Osteoblast (primary cell): ENCODE measurements around the gene CCNYL1. TPM values are rescaled to one million over a fixed set of nuclear protein-coding genes. Genes with fewer than 3 reads are reported as not detected.

Experiments
- DNase-seq: peaks from one replicate; pipeline ENCODE4 v3.0.0; 2011; ENCODE audit warnings: low spot score, mixed read lengths; ENCODE audit not compliant: insufficient read length; ENCODE audit errors: missing footprints
- H2AFZ ChIP-seq: 2 replicates; pipeline ENCODE4 v1.6.0; 2011; ENCODE audit warnings: mild to moderate bottlenecking, low read length
- H3K27ac ChIP-seq: 2 replicates; pipeline ENCODE4 v1.5.1; 2011; ENCODE audit warnings: mild to moderate bottlenecking, low read depth, low read length, moderate library complexity
- H3K27me3 ChIP-seq: 2 replicates; pipeline ENCODE4 v1.6.0; 2012; ENCODE audit warnings: mild to moderate bottlenecking, control low read depth, inconsistent platforms, low read length, moderate library complexity; ENCODE audit not compliant: insufficient read depth
- H3K36me3 ChIP-seq: 2 replicates; pipeline ENCODE4 v1.5.1; 2011; ENCODE audit warnings: mild to moderate bottlenecking, low read length, control low read depth, moderate library complexity; ENCODE audit not compliant: insufficient read depth
- H3K4me1 ChIP-seq: 2 replicates; pipeline ENCODE4 v1.5.1; 2011; ENCODE audit warnings: mild to moderate bottlenecking, low read length, control low read depth, moderate library complexity; ENCODE audit not compliant: insufficient read depth
- H3K4me2 ChIP-seq: 2 replicates; pipeline ENCODE4 v1.6.0; 2011; ENCODE audit warnings: mild to moderate bottlenecking, low read length; ENCODE audit not compliant: insufficient read depth
- H3K4me3 ChIP-seq: fragments of 200-600 bp; sonication (generic); 3 replicates; pipeline ENCODE4 v1.5.1; 2012; ENCODE audit warnings: mild to moderate bottlenecking, low read length, inconsistent platforms; ENCODE audit not compliant: insufficient read depth
- H3K79me2 ChIP-seq: 2 replicates; pipeline ENCODE4 v1.6.0; 2012; ENCODE audit warnings: mild to moderate bottlenecking, low read length, control low read depth, inconsistent platforms; ENCODE audit not compliant: insufficient read depth
- H3K9me3 ChIP-seq: 2 replicates; pipeline ENCODE4 v1.5.1; 2011; ENCODE audit warnings: low read depth, low read length, control low read depth
- H4K20me1 ChIP-seq: 2 replicates; pipeline ENCODE4 v1.6.0; 2012; ENCODE audit warnings: mild to moderate bottlenecking, low read length, control low read depth; ENCODE audit not compliant: insufficient read depth
- CTCF ChIP-seq: IDR thresholded peaks from 2 replicates; pipeline ENCODE4 v1.5.1; 2011; ENCODE audit warnings: mild to moderate bottlenecking, low read depth, low read length, moderate library complexity; ENCODE audit errors: extremely low read depth
- total RNA-seq: library from RNA; depleted of rRNA; stranded (reverse); fragments of >200 nt; gene quantifications from 2 replicates; pipeline ENCODE4 v1.2.3, GENCODE V29; 2012

The CCNYL1 gene
- total RNA-seq = 14.1 and 15.9 TPM in 2 replicates

GRCh38 chr2:207710814-207711740, at the start of gene CCNYL1:
CCNYL1 (plus strand) TSS chr2:207711640; CDS start chr2:207711897, 257 bp downstream.
- peak within 1 kb of the TSS; percentile 89 for H3K4me2 ChIP-seq
- TF ChIP-seq CTCF = no peak
- peaks cover 37% of the 10 kb centered on the region for H3K79me2 ChIP-seq

GRCh38 chr2:207662203-207662602, 49.2 kb upstream of the CCNYL1 start:
- Histone ChIP-seq H3K79me2 (no peaks in the 10 kb centered on the region), H3K4me3 (no peak overlapping the region), H3K4me1 (peaks cover 8% of the 10 kb centered on the region), H3K9me3 (no peaks in the 10 kb centered on the region), H3K27ac (no peak overlapping the region), H3K4me2 (no peak overlapping the region), H3K36me3 (no peaks in the 10 kb centered on the region), H3K27me3 (no peaks in the 10 kb centered on the region), H2AFZ (no peak overlapping the region), H4K20me1 (no peaks in the 10 kb centered on the region)
- DNase-seq = no peak
- no peak for TF ChIP-seq CTCF

More at GRCh38 chr2:207710814-207711740, at the start of gene CCNYL1:
- DNase-seq = peak; percentile 100
- H4K20me1 ChIP-seq = no peaks in the 10 kb centered on the region
- H3K4me1 ChIP-seq = peaks cover 17% of the 10 kb centered on the region
- no peaks in the 10 kb centered on the region for H3K27me3 ChIP-seq
- peak within 1 kb of the TSS; percentile 90 for H3K4me3 ChIP-seq
- no peaks in the 10 kb centered on the region for H3K9me3 ChIP-seq
- H3K27ac ChIP-seq = peak within 1 kb of the TSS; percentile 91
- H3K36me3 ChIP-seq = no peaks in the 10 kb centered on the region
- H2AFZ ChIP-seq = peak within 1 kb of the TSS; percentile 92

GRCh38 chr2:207663870-207664545, 47.4 kb upstream of the CCNYL1 start:
- Histone ChIP-seq H3K4me1 (peaks cover 8% of the 10 kb centered on the region), H3K27me3 (no peaks in the 10 kb centered on the region), H3K9me3 (no peaks in the 10 kb centered on the region), H2AFZ (peak overlapping the region; percentile 20), H3K4me3 (no peak overlapping the region), H3K36me3 (no peaks in the 10 kb centered on the region), H3K4me2 (no peak overlapping the region), H3K79me2 (no peaks in the 10 kb centered on the region), H3K27ac (no peak overlapping the region), H4K20me1 (no peaks in the 10 kb centered on the region)
- DNase-seq = no peak
- no peak for TF ChIP-seq CTCF

- peak overlapping the region; percentile 76 for H2AFZ ChIP-seq
- H3K9me3 ChIP-seq = no peaks in the 10 kb centered on the region
- no peaks in the 10 kb centered on the region for H4K20me1 ChIP-seq
- no peaks in the 10 kb centered on the region for H3K79me2 ChIP-seq
- H3K36me3 ChIP-seq = no peaks in the 10 kb centered on the region
- H3K4me3 ChIP-seq = no peak overlapping the region
- H3K4me1 ChIP-seq = peaks cover 2% of the 10 kb centered on the region
- no peak overlapping the region for H3K27ac ChIP-seq
- no peaks in the 10 kb centered on the region for H3K27me3 ChIP-seq
- TF ChIP-seq CTCF = no peak
- peak overlapping the region; percentile 13 for H3K4me2 ChIP-seq
- no peak for DNase-seq
Observed at GRCh38 chr2:207670887-207671286, 40.6 kb upstream of the CCNYL1 start.
